B cell (primary cell): ENCODE measurements around the gene ABCC5.

ENCODE experiments used
- CTCF ChIP-seq: fragments of 200-600 bp; IDR thresholded peaks from one replicate; pipeline ENCODE4 v1.8.0; 2022; ENCODE audit warnings: antibody characterized with exemption, mild to moderate bottlenecking
- EZH2 ChIP-seq: IDR thresholded peaks from 2 replicates; pipeline ENCODE4 v1.6.1; 2012; ENCODE audit warnings: borderline replicate concordance, low read depth, mild to moderate bottlenecking, moderate library complexity, low read length; ENCODE audit not compliant: insufficient read depth, poor library complexity, severe bottlenecking

GRCh38 chr3:183914856-183915255 lies 102.8 kb downstream of the ABCC5 start:
- TF ChIP-seq CTCF (no peak), EZH2 (no peak)
